Esophagus muscularis mucosa (tissue), 3 donors: ENCODE measurements around the gene PHOX2B.

Experiments
- CTCF ChIP-seq, 3 experiments: fragments of 200-600 bp in 2 of 3; fragments of 450-650 bp in 1 of 3; sonication (generic) in 2 of 3; IDR thresholded peaks; one replicate each; pipeline ENCODE4 v1.5.1; 2017 to 2019; ENCODE audit warnings: antibody characterized with exemption in 3 of 3, mild to moderate bottlenecking in 2 of 3, moderate library complexity in 1 of 3
- POLR2A ChIP-seq: fragments of 450-650 bp; IDR thresholded peaks from one replicate; pipeline ENCODE4 v1.6.1; 2017; ENCODE audit warnings: antibody characterized with exemption, moderate library complexity, mild to moderate bottlenecking, low read depth

GRCh38 chr4:41748571-41749475, at the start of gene PHOX2B:
- TF ChIP-seq CTCF (IDR thresholded peaks at IDR 0.05), result no peak
- no peak for TF ChIP-seq POLR2A
